WERI-Rb-1 (cell line): ENCODE data around the gene CLEC16A.

Experiments used
- DNase-seq: peaks from one replicate; pipeline ENCODE4 v3.0.0-alpha.2; 2020
- H3K27ac ChIP-seq: fragments of 250-450 bp; sonication (Bioruptor Pico); 2 replicates; pipeline ENCODE4 v1.5.1; 2020; ENCODE audit warnings: mild to moderate bottlenecking, moderate library complexity
- H3K27me3 ChIP-seq: fragments of 250-450 bp; sonication (Bioruptor Pico); 2 replicates; pipeline ENCODE4 v1.5.1; 2021; ENCODE audit warnings: mild to moderate bottlenecking, low read depth, moderate library complexity; ENCODE audit not compliant: insufficient read depth, severe bottlenecking
- H3K36me3 ChIP-seq: fragments of 250-450 bp; sonication (Bioruptor Pico); 2 replicates; pipeline ENCODE4 v1.5.1; 2020; ENCODE audit warnings: mild to moderate bottlenecking, moderate library complexity
- H3K4me3 ChIP-seq: 2 replicates; pipeline ENCODE4 v1.5.1; 2011; ENCODE audit warnings: low read depth, mild to moderate bottlenecking, control low read depth, low read length
- H3K9me3 ChIP-seq: fragments of 250-450 bp; sonication (Bioruptor Pico); 2 replicates; pipeline ENCODE4 v1.5.1; 2021; ENCODE audit warnings: mild to moderate bottlenecking, moderate library complexity; ENCODE audit not compliant: severe bottlenecking
- CTCF ChIP-seq: IDR thresholded peaks from 2 replicates; pipeline ENCODE4 v1.5.1; 2011; ENCODE audit warnings: low read depth, mild to moderate bottlenecking, control low read depth, inconsistent platforms, low read length

Gene CLEC16A

GRCh38 chr16:11140867-11141266, 196.5 kb downstream of the CLEC16A start:
- no peak for TF ChIP-seq CTCF
- H3K4me3 ChIP-seq = no peak overlapping the region
- no peak overlapping the region for H3K27ac ChIP-seq
- H3K36me3 ChIP-seq = no peaks in the 10 kb centered on the region
- H3K9me3 ChIP-seq = no peaks in the 10 kb centered on the region
- no peak for DNase-seq
- no peaks in the 10 kb centered on the region for H3K27me3 ChIP-seq

GRCh38 chr16:11141409-11142260, 197.3 kb downstream of the CLEC16A start:
- no peaks in the 10 kb centered on the region for H3K36me3 ChIP-seq
- TF ChIP-seq CTCF = no peak

GRCh38 chr16:11142261-11142630, 197.9 kb downstream of the CLEC16A start:
- DNase-seq = no peak
- H3K27me3 ChIP-seq = no peaks in the 10 kb centered on the region
- no peaks in the 10 kb centered on the region for H3K9me3 ChIP-seq
- no peak overlapping the region for H3K4me3 ChIP-seq
- no peaks in the 10 kb centered on the region for H3K36me3 ChIP-seq
- H3K27ac ChIP-seq = no peak overlapping the region
- no peak for TF ChIP-seq CTCF

More at GRCh38 chr16:11141409-11142260, 197.3 kb downstream of the CLEC16A start:
- Histone ChIP-seq H3K4me3 (no peak overlapping the region), H3K27ac (no peak overlapping the region), H3K9me3 (no peaks in the 10 kb centered on the region), H3K27me3 (no peaks in the 10 kb centered on the region)
- DNase-seq = no peak

GRCh38 chr16:11142951-11143350, 198.6 kb downstream of the CLEC16A start:
- Histone ChIP-seq H3K9me3 (no peaks in the 10 kb centered on the region), H3K36me3 (no peaks in the 10 kb centered on the region), H3K4me3 (no peak overlapping the region), H3K27me3 (no peaks in the 10 kb centered on the region), H3K27ac (no peak overlapping the region)
- no peak for DNase-seq
- no peak for TF ChIP-seq CTCF

- peak; percentile 21 for DNase-seq
- no peak for TF ChIP-seq CTCF
- no peaks in the 10 kb centered on the region for H3K9me3 ChIP-seq
- H3K36me3 ChIP-seq = no peaks in the 10 kb centered on the region
- H3K27ac ChIP-seq = no peak overlapping the region
- H3K4me3 ChIP-seq = no peak overlapping the region
- no peaks in the 10 kb centered on the region for H3K27me3 ChIP-seq
Measured at GRCh38 chr16:11143372-11144035, 199.1 kb downstream of the CLEC16A start.
